Activated T-cell treated with anti-CD3 and anti-CD28 coated beads, Interleukin-2, amount 50 U/mL, for 72 hours (primary cell): ENCODE data around the gene GLRX3. TPM values are rescaled to one million over a fixed set of nuclear protein-coding genes. Genes with fewer than 3 reads are reported as not detected.
"Not testable (repeated sequence)": the region's sequence is repeated elsewhere in the genome, so short reads cannot be mapped to it uniquely, and the experiment has no call there.

Experiments used
- ATAC-seq, 2 donors: fragments of 150-1000 bp; cut with Tn5 transposase; replicated peaks in 1 of 2; 2 replicates each; pipeline ENCODE4 v1.10.0; 2021; ENCODE audit warnings: moderate library complexity in 2 of 2, mild to moderate bottlenecking in 1 of 2
- DNase-seq, 2 donors: peaks; one replicate each; pipeline ENCODE4 v3.0.0; 2021 to 2022; ENCODE audit warnings: mixed read lengths in 1 of 2
- H3K27ac Mint-ChIP-seq: one replicate; pipeline ENCODE4 v1.8.0; 2022; ENCODE audit warnings: mild to moderate bottlenecking, moderate library complexity, mixed read lengths
- H3K27me3 Mint-ChIP-seq: one replicate; pipeline ENCODE4 v1.8.0; 2022; ENCODE audit warnings: low read depth, mixed read lengths
- H3K36me3 Mint-ChIP-seq, 2 donors: one replicate each; pipeline ENCODE4 v1.8.0; 2022; ENCODE audit warnings: mixed read lengths in 2 of 2, mild to moderate bottlenecking in 1 of 2; ENCODE audit not compliant: insufficient read depth in 2 of 2
- H3K4me1 Mint-ChIP-seq: one replicate; pipeline ENCODE4 v1.8.0; 2022; ENCODE audit warnings: low read depth, mixed read lengths
- H3K4me3 Mint-ChIP-seq, 2 donors: one replicate each; pipeline ENCODE4 v1.8.0; 2022; ENCODE audit warnings: mild to moderate bottlenecking in 2 of 2, mixed read lengths in 2 of 2, moderate library complexity in 2 of 2
- H3K9me3 Mint-ChIP-seq, 2 donors: one replicate each; pipeline ENCODE4 v1.8.0; 2022; ENCODE audit warnings: mixed read lengths in 2 of 2
- total RNA-seq, 2 donors: library from RNA; stranded (reverse); gene quantifications; one replicate each; pipeline ENCODE4 v1.2.3, GENCODE V29; 2022

GLRX3 gene
- total RNA-seq, 2 donors from 2014 or later = 58.5 to 69.3 TPM

DNA sequence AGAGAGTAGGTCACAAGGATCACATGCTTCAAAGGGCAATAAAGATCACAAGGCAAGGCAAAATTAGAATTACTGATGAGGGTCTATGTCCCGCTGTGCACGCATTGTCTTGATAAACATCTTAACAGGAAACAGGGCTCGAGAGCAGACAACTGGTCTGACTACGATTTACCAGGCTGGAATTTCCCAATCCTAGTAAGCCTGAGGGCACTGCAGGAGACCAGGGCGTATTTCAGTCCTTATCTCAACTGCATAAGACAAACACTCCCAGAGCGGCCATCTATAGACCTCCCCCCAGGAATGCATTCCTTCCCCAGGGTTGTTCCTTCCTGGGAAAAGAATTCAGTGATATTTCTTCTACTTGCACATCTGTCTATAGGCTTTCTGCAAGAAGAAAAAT lies 18.7 kb upstream of the GLRX3 start:
- not testable (repeated sequence) for DNase-seq, H3K4me1 Mint-ChIP-seq, ATAC-seq, H3K27me3 Mint-ChIP-seq, H3K27ac Mint-ChIP-seq, H3K4me3 Mint-ChIP-seq, H3K36me3 Mint-ChIP-seq, H3K9me3 Mint-ChIP-seq

DNA sequence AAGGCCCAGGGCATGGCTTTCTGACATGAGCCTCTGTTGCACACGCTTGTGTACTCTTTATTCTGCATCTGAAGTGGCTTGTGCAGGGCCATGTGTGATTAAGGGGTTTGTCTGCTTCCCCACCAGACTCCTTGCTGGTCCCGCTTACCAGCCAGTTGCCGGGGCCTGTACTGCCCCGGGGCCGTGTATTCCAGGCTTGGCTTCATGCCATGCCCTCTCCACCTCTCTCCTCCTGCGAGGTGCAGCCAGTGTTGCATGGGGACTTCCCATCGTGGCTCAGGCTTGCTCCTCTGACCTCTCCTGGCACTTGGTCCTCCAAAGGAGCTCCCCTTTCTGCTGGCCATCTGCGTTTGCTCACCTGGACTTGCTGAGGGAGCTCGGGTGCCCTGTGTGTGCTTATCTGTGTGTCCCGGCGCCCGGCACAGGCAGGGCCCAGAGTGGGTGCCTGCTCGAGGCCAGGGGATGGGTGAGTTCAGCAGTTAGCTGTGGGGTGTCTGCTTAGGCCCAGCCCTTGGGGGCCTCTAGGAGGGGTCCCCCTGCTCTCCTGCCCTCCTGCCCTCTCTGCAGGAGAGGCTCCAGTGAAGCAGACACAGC lies 14.6 kb upstream of the GLRX3 start:
- peaks cover 13% of the 10 kb centered on the region for H3K27me3 Mint-ChIP-seq
- peaks cover 3% of the 10 kb centered on the region in 2 donors for H3K36me3 Mint-ChIP-seq
- ATAC-seq = no peak

DNA sequence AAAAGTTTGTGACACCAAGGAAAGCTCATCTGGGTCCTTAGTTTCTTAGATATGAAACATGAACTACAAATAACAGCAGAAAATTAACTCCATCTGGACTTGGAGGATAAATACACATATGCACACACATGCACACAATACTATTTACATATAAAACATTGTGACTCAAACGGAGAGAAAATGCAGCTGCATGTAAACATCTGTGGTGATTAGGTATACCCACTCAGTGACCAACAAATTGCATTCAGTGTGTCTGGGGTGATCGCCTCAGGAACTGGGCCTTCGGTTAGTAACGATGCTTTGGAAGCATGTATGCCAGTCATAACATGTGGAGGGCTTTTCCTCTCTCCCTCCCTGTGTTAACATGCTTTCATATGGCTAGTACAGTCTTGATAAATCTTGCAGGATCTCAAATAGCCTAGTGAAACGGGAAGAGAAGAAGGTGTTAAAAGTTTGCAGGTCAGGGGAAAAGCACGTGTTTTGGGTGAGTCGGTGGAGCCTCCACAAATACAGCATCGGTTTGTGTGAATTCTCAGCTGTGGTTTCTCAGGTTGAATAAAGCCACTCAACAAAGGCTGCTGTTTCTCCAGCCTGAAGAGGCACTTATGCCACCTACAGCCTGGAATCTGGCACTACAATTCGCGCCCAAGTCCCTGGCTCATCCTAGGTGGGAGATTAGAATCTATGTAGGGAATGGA lies 8.7 kb upstream of the GLRX3 start:
- H3K4me3 Mint-ChIP-seq = no peak overlapping the region
- DNase-seq (peak; percentile 60 to 63), ATAC-seq (peak; percentile 95 to 97)
- peaks cover 41% of the 10 kb centered on the region for H3K27me3 Mint-ChIP-seq
- H3K36me3 Mint-ChIP-seq = no peaks in the 10 kb centered on the region
- no peaks in the 10 kb centered on the region for H3K9me3 Mint-ChIP-seq
- H3K27ac Mint-ChIP-seq = no peak overlapping the region
- H3K4me1 Mint-ChIP-seq = peaks cover 8% of the 10 kb centered on the region

More for the DNA sequence above, 14.6 kb upstream of the GLRX3 start:
- H3K9me3 Mint-ChIP-seq = peaks cover 0 to 3% of the 10 kb centered on the region in 2 donors
- no peak overlapping the region for H3K27ac Mint-ChIP-seq
- H3K4me3 Mint-ChIP-seq = no peak overlapping the region
- DNase-seq = no peak
- no peaks in the 10 kb centered on the region for H3K4me1 Mint-ChIP-seq

DNA sequence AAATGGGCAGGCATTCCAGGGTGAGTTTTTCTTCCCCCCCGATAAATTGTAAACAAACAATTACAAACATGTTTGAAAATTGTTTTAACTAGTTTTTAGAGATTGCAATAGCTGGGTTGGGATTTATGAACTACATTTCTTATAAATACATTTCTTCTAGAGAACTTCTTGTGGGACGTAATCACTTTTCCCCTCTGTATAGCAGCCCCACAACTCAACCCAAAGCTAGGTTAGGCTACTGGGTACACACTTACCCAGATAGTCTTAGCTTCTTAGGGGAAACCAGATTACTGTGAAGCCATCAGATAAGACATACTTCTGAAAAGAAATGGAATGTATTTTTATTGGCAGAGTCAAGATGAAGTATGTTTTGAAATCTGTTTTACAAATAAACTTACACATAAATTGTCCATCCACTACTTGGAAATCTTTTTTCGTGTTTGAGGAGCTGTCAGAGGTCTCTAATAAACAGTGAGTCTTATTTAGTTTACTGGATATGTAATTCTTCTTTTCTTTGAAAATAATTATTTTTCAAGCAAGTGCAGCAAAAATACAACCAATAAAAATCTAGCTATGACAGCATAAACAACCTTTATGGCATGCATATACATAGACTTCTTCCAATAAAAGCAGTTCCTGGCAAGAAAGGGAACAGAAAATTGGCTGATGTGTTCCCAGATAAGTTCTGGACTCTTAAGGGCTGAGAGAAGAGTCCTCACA lies 8.0 kb upstream of the GLRX3 start:
- Mint-ChIP-seq H3K36me3 (no peaks in the 10 kb centered on the region), H3K27ac (no peak overlapping the region), H3K4me3 (no peak overlapping the region), H3K4me1 (peaks cover 8% of the 10 kb centered on the region), H3K9me3 (no peaks in the 10 kb centered on the region), H3K27me3 (peaks cover 41% of the 10 kb centered on the region)
- DNase-seq = no peak
- no peak for ATAC-seq

DNA sequence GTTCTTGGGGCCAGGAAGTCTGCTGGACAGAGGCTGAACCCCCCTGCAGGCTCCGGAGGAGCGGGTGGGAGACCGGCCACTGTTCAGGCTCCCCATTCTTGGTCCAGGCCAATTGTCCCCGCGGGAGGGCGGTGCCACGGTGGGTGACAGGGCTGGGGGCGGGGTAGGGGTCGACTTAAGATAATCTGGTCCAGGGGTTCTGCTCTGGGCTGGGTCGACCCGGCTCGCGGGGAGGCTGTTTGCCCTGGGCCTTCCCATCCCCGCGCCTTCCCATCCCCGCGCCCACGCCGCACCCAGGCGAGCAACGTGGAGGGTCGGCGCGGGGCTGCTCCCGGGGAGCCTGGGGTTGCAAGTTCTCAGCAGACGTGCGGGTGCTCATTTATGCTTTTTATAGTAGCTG lies 7.3 kb upstream of the GLRX3 start:
- H3K27ac Mint-ChIP-seq = no peak overlapping the region
- no peaks in the 10 kb centered on the region for H3K36me3 Mint-ChIP-seq
- peaks cover 41% of the 10 kb centered on the region for H3K27me3 Mint-ChIP-seq
- peaks cover 8% of the 10 kb centered on the region for H3K4me1 Mint-ChIP-seq
- H3K9me3 Mint-ChIP-seq = no peaks in the 10 kb centered on the region
- DNase-seq (no peak), ATAC-seq (no peak)
- H3K4me3 Mint-ChIP-seq = no peak overlapping the region

DNA sequence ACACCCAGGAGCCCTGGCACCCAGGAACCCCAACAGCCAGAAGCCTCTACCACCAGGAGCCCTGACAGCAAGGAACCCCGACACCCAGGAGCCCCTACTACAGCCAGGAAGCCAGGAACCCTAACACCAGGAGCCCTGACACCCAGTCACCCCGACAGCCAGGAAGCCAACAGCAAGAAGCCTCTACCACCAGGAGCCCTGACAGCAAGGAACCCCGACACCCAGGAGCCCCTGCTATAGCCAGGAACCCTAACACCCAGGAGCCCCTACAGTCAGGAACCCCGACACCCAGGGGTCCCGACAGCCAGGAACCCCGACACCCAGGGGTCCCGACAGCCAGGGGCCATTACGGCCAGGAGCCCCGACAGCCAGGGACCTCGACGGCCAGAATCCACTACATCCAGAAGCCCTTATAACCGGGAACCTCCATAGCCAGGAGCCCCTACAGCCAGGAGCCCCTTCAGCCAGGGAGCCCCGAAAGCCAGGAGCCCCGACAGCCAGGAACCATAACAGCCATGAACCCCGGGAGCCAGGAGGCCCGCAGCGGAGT lies 440 bp upstream of the GLRX3 start:
- peaks cover 6% of the 10 kb centered on the region for H3K27me3 Mint-ChIP-seq
- no peak for ATAC-seq
- peaks cover 34% of the 10 kb centered on the region for H3K4me1 Mint-ChIP-seq
- no peak for DNase-seq
- peaks cover 4 to 6% of the 10 kb centered on the region in 2 donors for H3K36me3 Mint-ChIP-seq
- H3K4me3 Mint-ChIP-seq = peak overlapping the region; percentile 92 to 94
- peak overlapping the region; percentile 86 for H3K27ac Mint-ChIP-seq
- H3K9me3 Mint-ChIP-seq = no peaks in the 10 kb centered on the region

DNA sequence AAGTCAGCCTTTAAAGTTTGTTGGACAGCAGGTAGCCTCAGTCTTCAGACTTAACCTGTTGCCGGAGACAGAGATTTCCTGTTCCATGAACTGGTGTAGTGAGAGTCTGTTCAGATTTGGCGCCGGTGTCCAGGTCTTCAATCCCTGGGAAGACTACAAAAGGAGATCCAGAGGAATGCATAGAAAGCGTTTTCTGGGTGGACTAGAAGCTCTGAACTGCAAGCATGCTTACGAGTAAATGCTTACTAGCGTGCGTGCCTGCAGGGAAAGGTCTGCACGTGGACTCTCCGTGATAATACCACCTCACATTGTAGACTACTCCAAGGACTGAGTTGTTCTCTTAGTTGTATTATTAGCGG lies 878 bp downstream of the GLRX3 start:
- Mint-ChIP-seq H3K36me3 (peaks cover 4 to 6% of the 10 kb centered on the region in 2 donors), H3K27me3 (no peaks in the 10 kb centered on the region), H3K27ac (no peak overlapping the region), H3K4me3 (peak overlapping the region; percentile 83 to 86), H3K9me3 (no peaks in the 10 kb centered on the region), H3K4me1 (peaks cover 47% of the 10 kb centered on the region)
- no peak for ATAC-seq
- no peak for DNase-seq

DNA sequence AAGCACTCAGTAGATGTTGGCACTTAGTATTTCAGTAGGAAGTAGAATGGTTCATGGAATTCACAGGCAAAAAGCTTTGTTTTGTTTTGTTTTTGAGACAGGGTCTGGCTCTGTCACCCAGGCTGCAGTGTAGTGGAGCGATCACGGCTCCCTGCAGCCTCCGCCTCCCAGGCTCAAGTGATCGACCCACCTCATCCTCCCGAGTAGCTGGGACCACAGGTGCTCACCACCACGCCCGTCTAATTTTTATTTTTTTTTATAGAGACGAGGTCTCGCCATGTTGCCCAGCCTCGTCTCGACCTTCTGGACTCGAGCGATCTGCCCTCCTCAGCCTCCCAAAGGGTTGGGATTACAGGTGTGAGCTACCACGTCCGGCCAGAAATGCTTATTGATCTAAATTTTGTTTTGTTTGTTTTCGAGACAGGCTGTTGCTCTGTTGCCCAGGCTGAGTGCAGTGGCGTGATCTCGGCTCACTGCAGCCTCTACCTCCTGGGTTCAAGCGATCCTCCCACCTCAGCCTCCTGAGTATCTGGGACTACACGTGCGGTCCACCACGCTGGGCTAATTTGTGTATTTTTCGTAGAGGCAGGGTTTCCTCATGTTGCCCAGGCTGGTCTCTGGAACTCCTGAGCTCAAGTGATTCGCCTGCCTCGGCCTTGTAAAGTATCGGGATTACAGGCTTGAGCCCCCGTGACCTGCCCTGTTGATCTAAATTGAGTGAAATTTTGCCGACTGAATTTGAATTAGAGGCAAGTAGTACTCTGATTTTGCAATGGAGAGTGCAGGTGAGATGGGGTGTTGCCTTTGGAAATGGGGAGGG lies 1.7 kb downstream of the GLRX3 start:
- Mint-ChIP-seq H3K9me3 (no peaks in the 10 kb centered on the region), H3K27me3 (no peaks in the 10 kb centered on the region), H3K4me3 (peak overlapping the region; percentile 83 to 86), H3K36me3 (peaks cover 8 to 9% of the 10 kb centered on the region in 2 donors), H3K4me1 (peaks cover 55% of the 10 kb centered on the region), H3K27ac (peak overlapping the region; percentile 25)
- DNase-seq (no peak), ATAC-seq (no peak)

DNA sequence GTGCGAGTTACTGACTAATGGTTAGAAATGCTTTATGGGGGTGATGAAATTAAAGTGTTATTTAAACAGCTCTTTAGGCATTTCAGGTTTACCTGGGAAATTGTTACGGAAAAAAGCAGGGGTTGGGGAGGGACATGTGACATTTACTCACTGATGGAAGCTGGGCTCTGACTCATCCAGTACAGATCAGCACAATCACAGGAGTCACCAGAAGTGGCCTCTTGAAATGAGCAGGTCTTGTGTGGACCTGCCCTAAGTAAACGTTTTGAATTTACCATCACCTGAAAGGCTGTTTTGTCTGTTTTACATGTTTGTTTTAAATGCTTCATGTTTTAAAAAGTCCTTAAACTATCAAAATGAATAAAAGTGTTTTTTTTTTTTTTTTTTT lies 2.3 kb downstream of the GLRX3 start:
- H3K36me3 Mint-ChIP-seq = peaks cover 9 to 11% of the 10 kb centered on the region in 2 donors
- H3K27me3 Mint-ChIP-seq = no peaks in the 10 kb centered on the region
- peak; percentile 29 to 45 for DNase-seq
- ATAC-seq = peak; percentile 59 to 66
- H3K4me3 Mint-ChIP-seq = peak overlapping the region; percentile 83 to 86
- peak overlapping the region; percentile 25 for H3K27ac Mint-ChIP-seq
- no peaks in the 10 kb centered on the region for H3K9me3 Mint-ChIP-seq
- H3K4me1 Mint-ChIP-seq = peaks cover 56% of the 10 kb centered on the region

DNA sequence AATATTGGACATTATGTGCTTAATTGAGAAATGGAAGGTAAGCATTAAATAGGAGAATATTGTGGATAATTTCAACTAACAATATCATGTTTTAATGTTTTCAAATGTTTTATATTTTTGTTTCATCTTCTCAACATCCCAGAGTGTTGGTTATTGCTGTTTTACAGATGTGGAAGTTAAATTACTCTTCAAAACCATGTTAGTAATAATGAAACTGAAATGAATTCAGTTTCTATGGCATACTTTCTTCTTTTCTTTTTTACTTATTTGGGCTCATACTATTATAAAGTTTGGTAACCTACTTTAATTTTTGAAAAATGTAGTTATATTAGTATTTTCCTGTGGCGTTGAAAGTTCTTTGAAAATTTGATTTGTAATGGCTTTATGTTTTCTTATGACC lies 4.2 kb downstream of the GLRX3 start:
- Mint-ChIP-seq H3K27ac (peak overlapping the region; percentile 77), H3K4me1 (peaks cover 56% of the 10 kb centered on the region), H3K4me3 (peak overlapping the region; percentile 58 to 71), H3K36me3 (peaks cover 9 to 12% of the 10 kb centered on the region in 2 donors), H3K27me3 (no peaks in the 10 kb centered on the region), H3K9me3 (no peaks in the 10 kb centered on the region)
- no peak for DNase-seq
- no peak for ATAC-seq

DNA sequence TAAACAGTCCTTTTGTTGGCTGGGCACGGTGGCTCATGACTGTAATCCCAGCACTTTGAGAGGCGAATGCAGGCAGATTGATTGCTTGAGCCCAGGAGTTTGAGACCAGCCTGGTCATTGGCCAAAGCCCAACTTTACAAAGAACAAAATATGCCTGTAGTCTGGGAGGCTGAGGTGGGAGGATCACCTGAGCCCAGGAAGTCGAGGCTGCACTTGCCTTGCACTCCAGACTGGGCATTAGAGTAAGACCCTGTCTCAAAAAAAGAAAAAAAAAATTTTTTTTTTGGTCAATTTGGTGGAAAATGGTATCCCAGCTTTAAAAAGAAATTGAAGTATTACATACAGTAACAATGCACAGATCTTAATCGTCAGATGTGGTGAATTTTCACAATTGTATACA lies 4.8 kb downstream of the GLRX3 start:
- DNase-seq (no peak), ATAC-seq (no peak)
- H3K36me3 Mint-ChIP-seq = peaks cover 9 to 15% of the 10 kb centered on the region in 2 donors
- H3K4me3 Mint-ChIP-seq = peak overlapping the region; percentile 58 to 71
- H3K27ac Mint-ChIP-seq = no peak overlapping the region
- no peaks in the 10 kb centered on the region for H3K9me3 Mint-ChIP-seq
- peaks cover 56% of the 10 kb centered on the region for H3K4me1 Mint-ChIP-seq
- no peaks in the 10 kb centered on the region for H3K27me3 Mint-ChIP-seq

DNA sequence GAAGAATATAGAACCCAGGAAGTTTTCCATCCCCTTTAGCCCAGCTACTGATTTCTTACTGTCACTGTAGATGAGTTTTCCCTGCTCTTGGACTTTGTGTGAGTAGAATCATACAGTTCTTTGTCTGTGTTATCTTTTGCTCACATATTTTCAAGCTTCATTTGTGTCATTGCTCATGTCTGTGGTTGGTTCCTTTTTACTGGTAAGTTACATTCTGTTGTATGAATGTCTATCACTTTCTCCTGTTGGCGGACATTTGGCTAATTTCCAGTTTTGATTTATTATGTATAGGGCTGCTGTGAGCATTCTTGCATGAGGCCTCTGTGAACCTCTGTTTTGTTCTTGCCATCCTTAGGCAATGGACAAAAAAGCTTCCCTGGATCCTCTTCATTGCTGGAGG lies 5.3 kb downstream of the GLRX3 start:
- H3K27me3 Mint-ChIP-seq = no peaks in the 10 kb centered on the region
- H3K9me3 Mint-ChIP-seq = no peaks in the 10 kb centered on the region
- DNase-seq (no peak), ATAC-seq (peak in 1 of 2 donors; percentile 29)
- H3K4me3 Mint-ChIP-seq = peak overlapping the region; percentile 58 to 71
- peaks cover 56% of the 10 kb centered on the region for H3K4me1 Mint-ChIP-seq
- no peak overlapping the region for H3K27ac Mint-ChIP-seq
- peaks cover 8 to 16% of the 10 kb centered on the region in 2 donors for H3K36me3 Mint-ChIP-seq
